ENCODE data around the gene CMSS1. TPM values are rescaled to one million over a fixed set of nuclear protein-coding genes. Genes with fewer than 3 reads are reported as not detected.

Gene CMSS1
- total and polyA plus RNA-seq, 2 donors (not counting 1 experiment from before 2014, with no cell fraction given) = 7.3 to 22.8 TPM

- ChIA-PET CTCF (no interaction called here), POLR2A (no interaction called here)
- Mint-ChIP-seq H3K4me1 (no peaks in the 10 kb centered on the region), H3K27me3 (no peaks in the 10 kb centered on the region), H3K27ac (no peak overlapping the region), H3K9me3 (ENCODE audit: insufficient read depth) (no peaks in the 10 kb centered on the region), H3K4me3 (no peak overlapping the region)
- Histone ChIP-seq H3K27me3 (replicated peaks in 1 of 4; ENCODE audit: control extremely low read depth in 1 of 4, control insufficient read depth in 3 of 4, insufficient read depth in 4 of 4, low read length in 3 of 4) (no peaks in the 10 kb centered on the region), H3K79me2 (ENCODE audit: control insufficient read depth, insufficient read depth, low read length) (no peaks in the 10 kb centered on the region), H3K36me3 (replicated peaks in 1 of 2; ENCODE audit: control extremely low read depth in 1 of 2, control insufficient read depth in 1 of 2, extremely low read depth in 1 of 2, insufficient read depth in 2 of 2, low read length in 1 of 2) (peaks cover 6 to 16% of the 10 kb centered on the region in 2 experiments), H3K9me3 (ENCODE audit: control extremely low read depth in 1 of 3, control insufficient read depth in 2 of 3, insufficient read depth in 1 of 3, low read length in 2 of 3) (no peaks in the 10 kb centered on the region), H2AFZ (ENCODE audit: insufficient read depth, low read depth, low read length, poor library complexity, severe bottlenecking) (no peak overlapping the region), H3K9ac (ENCODE audit: low read length) (no peak overlapping the region), H4K20me1 (ENCODE audit: control insufficient read depth, insufficient read depth, low read length, poor library complexity, severe bottlenecking) (no peaks in the 10 kb centered on the region), H3K27ac (ENCODE audit: low read length in 2 of 2) (no peak overlapping the region), H3K4me3 (ENCODE audit: control extremely low read depth in 1 of 5, extremely low read depth in 1 of 5, insufficient read depth in 1 of 5, low read depth in 2 of 5, low read length in 4 of 5) (no peak overlapping the region), H3K4me2 (replicated peaks; ENCODE audit: low read depth, low read length, poor library complexity, severe bottlenecking) (no peak overlapping the region), H3K4me1 (ENCODE audit: control insufficient read depth in 2 of 2, insufficient read depth in 2 of 2, low read length in 2 of 2) (no peaks in the 10 kb centered on the region)
- intact Hi-C loops (cut with micrococcal nuclease) = no loop called here
- ATAC-seq (ENCODE audit: low read depth) (no peak), DNase-seq (no peak)
- no peak for TF ChIP-seq EZH2 (IDR thresholded peaks at IDR 0.05; ENCODE audit: borderline replicate concordance, insufficient read depth, low read depth, low read length, poor library complexity, severe bottlenecking)
- TF ChIP-seq CTCF (IDR thresholded peaks at IDR 0.05) = no peak
- 100% methylated on average over 3 of the region's 6 CpGs for WGBS (ENCODE audit: insufficient coverage)
Measured at GRCh38 chr3:100171211-100171914, 353.7 kb downstream of the CMSS1 start.

GRCh38 chr3:100173961-100174360 lies 356.3 kb downstream of the CMSS1 start:
- H3K9ac ChIP-seq (ENCODE audit: low read length) = no peak overlapping the region
- H3K4me1 ChIP-seq (ENCODE audit: control insufficient read depth in 2 of 2, insufficient read depth in 2 of 2, low read length in 2 of 2) = no peaks in the 10 kb centered on the region
- peaks cover 10 to 33% of the 10 kb centered on the region in 2 experiments for H3K36me3 ChIP-seq (replicated peaks in 1 of 2; ENCODE audit: control extremely low read depth in 1 of 2, control insufficient read depth in 1 of 2, extremely low read depth in 1 of 2, insufficient read depth in 2 of 2, low read length in 1 of 2)
- POLR2A ChIA-PET = no interaction called here
- Mint-ChIP-seq H3K4me1 (no peaks in the 10 kb centered on the region), H3K27ac (no peak overlapping the region), H3K4me3 (no peak overlapping the region), H3K27me3 (no peaks in the 10 kb centered on the region), H3K9me3 (ENCODE audit: insufficient read depth) (peaks cover 6% of the 10 kb centered on the region)
- DNase-seq (no peak), ATAC-seq (ENCODE audit: low read depth) (no peak)
- no peaks in the 10 kb centered on the region for H4K20me1 ChIP-seq (ENCODE audit: control insufficient read depth, insufficient read depth, low read length, poor library complexity, severe bottlenecking)
- H3K27me3 ChIP-seq (replicated peaks in 1 of 4; ENCODE audit: control extremely low read depth in 1 of 4, control insufficient read depth in 3 of 4, insufficient read depth in 4 of 4, low read length in 3 of 4) = no peaks in the 10 kb centered on the region
- intact Hi-C loops (cut with micrococcal nuclease) = no loop called here
- 89% methylated on average over 1 of the region's 1 CpG for WGBS (ENCODE audit: insufficient coverage)
- H3K4me2 ChIP-seq (replicated peaks; ENCODE audit: low read depth, low read length, poor library complexity, severe bottlenecking) = no peak overlapping the region
- H3K27ac ChIP-seq (ENCODE audit: low read length in 2 of 2) = no peak overlapping the region
- no peak for TF ChIP-seq EZH2 (IDR thresholded peaks at IDR 0.05; ENCODE audit: borderline replicate concordance, insufficient read depth, low read depth, low read length, poor library complexity, severe bottlenecking)
- no peak for TF ChIP-seq CTCF (IDR thresholded peaks at IDR 0.05)
- no peak overlapping the region for H2AFZ ChIP-seq (ENCODE audit: insufficient read depth, low read depth, low read length, poor library complexity, severe bottlenecking)
- no peak overlapping the region for H3K4me3 ChIP-seq (ENCODE audit: control extremely low read depth in 1 of 5, extremely low read depth in 1 of 5, insufficient read depth in 1 of 5, low read depth in 2 of 5, low read length in 4 of 5)
- H3K79me2 ChIP-seq (ENCODE audit: control insufficient read depth, insufficient read depth, low read length) = no peaks in the 10 kb centered on the region
- peaks cover 1 to 6% (median 6%) of the 10 kb centered on the region in 3 donors for H3K9me3 ChIP-seq (ENCODE audit: control extremely low read depth in 1 of 3, control insufficient read depth in 2 of 3, insufficient read depth in 1 of 3, low read length in 2 of 3)
- CTCF ChIA-PET = interaction anchor here (1.0 to 1.5 kb wide), 2 partner anchors 11 to 331 kb away, joined by 3 read pairs; no protein-coding TSS in a partner anchor

Data from B cell (primary cell).